Heart left ventricle (tissue), 13 donors: ENCODE measurements around the gene CAMTA1.

Experiments used
- POLR2A ChIP-seq, 2 donors: fragments of 450-650 bp; IDR thresholded peaks; one replicate each; pipeline ENCODE4 v1.6.1; 2017; ENCODE audit warnings: antibody characterized with exemption in 2 of 2, mild to moderate bottlenecking in 2 of 2, moderate library complexity in 2 of 2
- TF ChIP-seq, protein P1 (sequence below), 12 donors: fragments of 200-600 bp; sonication (generic) in 4 of 12; IDR thresholded peaks; one replicate each; pipeline versions ENCODE4 v1.5.0 to v1.8.0; 2018 to 2022; ENCODE audit warnings: antibody characterized with exemption in 12 of 12, mild to moderate bottlenecking in 5 of 12
- donor health status: ischemic (EF 13 %, LVEDD 7.1; RV severe dilation, severe dysfunction).
- donor health status: DM: no; HTN: yes; CAD: no.
- donor health status: DM: no; HTN: no; CAD: no.
- donor health status: ischemic (EF 25% LVEDD 6.9; RV normal size, moderate dysfunction).
- donor health status: ischemic (EF 25% LVEDD 5.7; RV mildly dilated, moderate dysfunction).
- donor health status: ischemic (EF 35%, LVEDD 5.7; RV mildly dilated, moderate dysfunction).
- donor health status: nonischemic (EF 11% LVEDD 7.7; RV severe dilation, severe dysfunction).
- donor health status: DM: yes; HTN: yes; CAD: no.
- donor health status: PGD.
- donor health status: ischemic (EF 29% LVEDD 5.4; RV normal size, mild dysfunction).
- donor health status: nonischemic (EF 23%, LVEDD 6.1; RV moderate dilation, normal function).

DNA sequence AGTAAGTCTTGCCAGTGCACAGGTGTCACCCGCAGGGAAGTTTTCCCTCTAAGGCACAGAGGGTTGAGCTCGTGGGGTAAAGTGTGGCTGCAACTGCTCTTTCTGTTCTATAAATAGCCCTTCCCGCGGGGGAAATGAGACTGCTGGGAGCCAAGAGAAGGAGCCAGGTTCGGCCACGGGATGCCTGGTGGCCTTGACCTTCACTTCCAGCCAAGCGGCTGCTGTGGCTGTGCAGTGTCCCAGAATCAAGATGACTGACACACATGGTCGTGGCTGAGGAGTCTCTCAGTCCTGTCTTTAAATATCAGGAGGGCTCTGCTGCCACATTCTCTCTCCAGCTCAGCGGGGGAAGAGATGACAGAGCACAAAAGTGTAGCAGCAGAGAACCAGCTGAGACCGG is 831.7 kb downstream of the CAMTA1 start:
- no peak for TF ChIP-seq POLR2A (IDR thresholded peaks at IDR 0.05)
- TF ChIP-seq, protein P1, sequence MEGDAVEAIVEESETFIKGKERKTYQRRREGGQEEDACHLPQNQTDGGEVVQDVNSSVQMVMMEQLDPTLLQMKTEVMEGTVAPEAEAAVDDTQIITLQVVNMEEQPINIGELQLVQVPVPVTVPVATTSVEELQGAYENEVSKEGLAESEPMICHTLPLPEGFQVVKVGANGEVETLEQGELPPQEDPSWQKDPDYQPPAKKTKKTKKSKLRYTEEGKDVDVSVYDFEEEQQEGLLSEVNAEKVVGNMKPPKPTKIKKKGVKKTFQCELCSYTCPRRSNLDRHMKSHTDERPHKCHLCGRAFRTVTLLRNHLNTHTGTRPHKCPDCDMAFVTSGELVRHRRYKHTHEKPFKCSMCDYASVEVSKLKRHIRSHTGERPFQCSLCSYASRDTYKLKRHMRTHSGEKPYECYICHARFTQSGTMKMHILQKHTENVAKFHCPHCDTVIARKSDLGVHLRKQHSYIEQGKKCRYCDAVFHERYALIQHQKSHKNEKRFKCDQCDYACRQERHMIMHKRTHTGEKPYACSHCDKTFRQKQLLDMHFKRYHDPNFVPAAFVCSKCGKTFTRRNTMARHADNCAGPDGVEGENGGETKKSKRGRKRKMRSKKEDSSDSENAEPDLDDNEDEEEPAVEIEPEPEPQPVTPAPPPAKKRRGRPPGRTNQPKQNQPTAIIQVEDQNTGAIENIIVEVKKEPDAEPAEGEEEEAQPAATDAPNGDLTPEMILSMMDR (IDR thresholded peaks at IDR 0.05) = no peak
